SU-DHL-6 (cell line): Measurements from ENCODE around the gene WWC1.

Experiments
- H2AFZ ChIP-seq: fragments of 200-600 bp; sonication (generic); 2 replicates; pipeline ENCODE4 v1.6.1; 2014; ENCODE audit warnings: low read depth, mild to moderate bottlenecking, moderate library complexity, mixed read lengths, antibody characterized with exemption, low read length; ENCODE audit not compliant: severe bottlenecking
- H3F3A ChIP-seq: fragments of 200-600 bp; shearing (Covaris generic); 2 replicates; pipeline ENCODE4 v1.6.0; 2016; ENCODE audit warnings: antibody characterized with exemption, mild to moderate bottlenecking; ENCODE audit not compliant: insufficient read depth
- H3K27ac ChIP-seq: fragments of 200-600 bp; sonication (generic); 2 replicates; pipeline ENCODE4 v1.5.1; 2016; ENCODE audit warnings: low read depth, mild to moderate bottlenecking, low read length, moderate library complexity, mixed read lengths
- H3K27me3 ChIP-seq: fragments of 200-600 bp; sonication (generic), shearing (Covaris generic); 2 replicates; pipeline ENCODE4 v1.6.0; 2014; ENCODE audit warnings: mild to moderate bottlenecking, low read length
- H3K36me3 ChIP-seq: fragments of 200-600 bp; sonication (generic); 2 replicates; pipeline ENCODE4 v1.6.1; 2014; ENCODE audit warnings: mild to moderate bottlenecking, low read length, mixed read lengths
- H3K4me2 ChIP-seq: fragments of 300-600, 200-600 bp; shearing (Covaris generic), sonication (generic); 2 replicates; pipeline ENCODE4 v1.6.0; 2014; ENCODE audit warnings: low read length, low read depth, mild to moderate bottlenecking; ENCODE audit not compliant: poor library complexity, severe bottlenecking
- H3K4me3 ChIP-seq: fragments of 200-600 bp; sonication (generic); 2 replicates; pipeline ENCODE4 v1.5.1; 2014; ENCODE audit warnings: antibody characterized with exemption, low read length, mild to moderate bottlenecking, mixed read lengths; ENCODE audit not compliant: insufficient read depth, poor library complexity, severe bottlenecking
- H3K79me2 ChIP-seq: fragments of 200-600 bp; sonication (generic); 2 replicates; pipeline ENCODE4 v1.6.1; 2014; ENCODE audit warnings: mild to moderate bottlenecking, low read length, moderate library complexity; ENCODE audit not compliant: insufficient read depth
- H3K9ac ChIP-seq: fragments of 200-600 bp; sonication (generic); 2 replicates; pipeline ENCODE4 v1.7.0; 2014; ENCODE audit warnings: mild to moderate bottlenecking, low read length
- H3K9me2 ChIP-seq: fragments of 200-600 bp; sonication (generic); replicated peaks from 2 replicates; pipeline ENCODE4 v1.6.1; 2014; ENCODE audit warnings: low read length; ENCODE audit not compliant: insufficient read depth
- H3K9me3 ChIP-seq: fragments of 200-600 bp; sonication (generic); 2 replicates; pipeline ENCODE4 v1.6.1; 2014; ENCODE audit warnings: low read length, mixed read lengths; ENCODE audit not compliant: insufficient read depth
- H4K20me1 ChIP-seq: fragments of 200-600 bp; sonication (generic); 2 replicates; pipeline ENCODE4 v1.6.1; 2014; ENCODE audit warnings: low read depth, mild to moderate bottlenecking, antibody characterized with exemption, low read length, moderate library complexity, mixed read lengths
- EZH2phosphoT487 ChIP-seq: fragments of 200-600 bp; sonication (generic), shearing (Covaris generic); conservative IDR thresholded peaks from 2 replicates; pipeline ENCODE4 v1.6.1; 2018; ENCODE audit warnings: mild to moderate bottlenecking, antibody characterized with exemption, low read length, moderate library complexity, mixed read lengths
- TF ChIP-seq, protein P1 (sequence below): fragments of 200-600 bp; sonication (generic); IDR thresholded peaks from one replicate; pipeline ENCODE4 v1.5.1; 2017; ENCODE audit warnings: antibody characterized with exemption, mild to moderate bottlenecking, low read length, moderate library complexity; ENCODE audit not compliant: insufficient read depth, poor library complexity, severe bottlenecking

Gene WWC1

DNA sequence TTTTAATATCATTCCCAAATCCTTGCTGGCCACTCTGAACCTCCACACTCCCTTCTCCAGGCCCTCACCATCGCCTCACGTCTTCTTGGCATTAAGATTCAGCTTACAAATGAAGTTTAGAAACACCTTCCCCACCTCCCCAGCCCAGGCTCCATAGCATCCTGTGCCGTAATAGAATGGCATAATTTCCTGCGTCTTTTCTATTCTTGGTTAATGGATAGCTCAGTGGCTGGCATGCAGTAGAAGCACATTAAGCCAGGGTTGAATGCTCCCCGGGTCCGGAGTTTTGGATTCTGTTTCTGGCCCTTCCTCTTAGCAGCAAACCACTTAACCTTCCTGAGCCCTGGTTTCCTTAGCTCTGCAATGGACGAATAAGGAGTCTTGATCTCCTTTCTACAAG lies 13.8 kb downstream of the WWC1 start:
- no peaks in the 10 kb centered on the region for H3K9me3 ChIP-seq
- H4K20me1 ChIP-seq: no peaks in the 10 kb centered on the region
- H3K27ac ChIP-seq: no peak overlapping the region
- no peak overlapping the region for H3K4me3 ChIP-seq
- H3F3A ChIP-seq: no peaks in the 10 kb centered on the region
- TF ChIP-seq, protein P1, sequence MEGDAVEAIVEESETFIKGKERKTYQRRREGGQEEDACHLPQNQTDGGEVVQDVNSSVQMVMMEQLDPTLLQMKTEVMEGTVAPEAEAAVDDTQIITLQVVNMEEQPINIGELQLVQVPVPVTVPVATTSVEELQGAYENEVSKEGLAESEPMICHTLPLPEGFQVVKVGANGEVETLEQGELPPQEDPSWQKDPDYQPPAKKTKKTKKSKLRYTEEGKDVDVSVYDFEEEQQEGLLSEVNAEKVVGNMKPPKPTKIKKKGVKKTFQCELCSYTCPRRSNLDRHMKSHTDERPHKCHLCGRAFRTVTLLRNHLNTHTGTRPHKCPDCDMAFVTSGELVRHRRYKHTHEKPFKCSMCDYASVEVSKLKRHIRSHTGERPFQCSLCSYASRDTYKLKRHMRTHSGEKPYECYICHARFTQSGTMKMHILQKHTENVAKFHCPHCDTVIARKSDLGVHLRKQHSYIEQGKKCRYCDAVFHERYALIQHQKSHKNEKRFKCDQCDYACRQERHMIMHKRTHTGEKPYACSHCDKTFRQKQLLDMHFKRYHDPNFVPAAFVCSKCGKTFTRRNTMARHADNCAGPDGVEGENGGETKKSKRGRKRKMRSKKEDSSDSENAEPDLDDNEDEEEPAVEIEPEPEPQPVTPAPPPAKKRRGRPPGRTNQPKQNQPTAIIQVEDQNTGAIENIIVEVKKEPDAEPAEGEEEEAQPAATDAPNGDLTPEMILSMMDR: no peak
- no peak for TF ChIP-seq EZH2phosphoT487
- H3K4me2 ChIP-seq: no peak overlapping the region
- H3K9me2 ChIP-seq: no peaks in the 10 kb centered on the region
- H3K9ac ChIP-seq: no peak overlapping the region
- no peaks in the 10 kb centered on the region for H3K79me2 ChIP-seq
- H2AFZ ChIP-seq: no peak overlapping the region
- H3K36me3 ChIP-seq: no peaks in the 10 kb centered on the region
- H3K27me3 ChIP-seq: no peaks in the 10 kb centered on the region

DNA sequence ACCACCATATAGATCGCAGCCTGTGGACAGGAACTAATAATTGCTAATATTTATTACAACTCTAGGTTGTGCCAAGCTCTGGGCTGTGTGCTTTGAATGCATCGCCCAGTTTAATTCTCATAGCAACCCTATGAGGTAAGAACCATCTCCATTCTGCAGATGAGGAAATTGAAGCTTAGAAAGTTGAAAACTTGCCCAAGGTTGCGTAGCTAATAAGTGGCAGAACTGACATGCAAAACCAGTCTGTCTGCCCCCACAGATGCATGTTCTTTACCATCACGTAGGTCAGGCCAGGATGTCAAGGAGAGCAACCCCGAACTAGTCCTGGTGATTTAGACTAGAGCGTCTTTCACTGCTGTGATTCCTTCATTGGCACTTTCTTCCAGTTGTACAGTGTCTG lies 15.6 kb downstream of the WWC1 start:
- Histone ChIP-seq H3K9ac (no peak overlapping the region), H3K9me2 (no peaks in the 10 kb centered on the region), H3K36me3 (no peaks in the 10 kb centered on the region), H2AFZ (no peak overlapping the region), H3F3A (no peaks in the 10 kb centered on the region), H3K27ac (no peak overlapping the region), H3K27me3 (no peaks in the 10 kb centered on the region), H4K20me1 (no peaks in the 10 kb centered on the region), H3K9me3 (no peaks in the 10 kb centered on the region), H3K4me3 (no peak overlapping the region), H3K79me2 (no peaks in the 10 kb centered on the region), H3K4me2 (no peak overlapping the region)
- TF ChIP-seq, protein P1: no peak
- TF ChIP-seq EZH2phosphoT487: no peak

DNA sequence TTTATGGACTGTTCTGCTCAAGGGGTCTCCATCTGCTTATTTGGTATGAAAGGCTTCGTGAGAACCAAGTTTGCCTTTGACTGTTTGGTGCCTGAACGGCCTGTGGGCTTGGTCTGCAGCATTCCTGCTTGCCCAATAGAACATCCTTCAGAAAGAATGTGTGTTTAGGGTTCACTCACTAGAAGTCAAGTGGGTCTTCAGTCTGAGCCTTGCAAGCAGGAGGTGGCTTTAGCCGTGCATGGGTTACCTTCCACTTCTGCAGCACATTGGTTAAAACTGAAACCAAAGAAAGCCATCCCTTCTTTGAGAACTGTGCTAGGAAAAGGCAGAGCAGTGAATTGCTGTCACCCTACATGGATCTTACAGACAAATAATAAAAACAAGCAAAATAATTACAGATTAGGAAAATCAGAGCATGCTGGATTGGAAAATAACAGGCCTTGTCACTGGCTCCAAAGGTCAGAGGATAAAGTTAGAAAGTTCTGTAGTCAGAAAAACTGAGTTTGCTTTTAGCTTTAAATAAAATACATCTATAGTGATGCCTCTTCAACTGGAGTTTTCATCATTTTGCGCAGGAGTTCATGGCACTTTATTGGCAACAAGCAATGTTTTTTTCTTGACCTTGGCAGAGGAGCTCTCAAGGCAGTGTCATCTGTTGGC lies 16.6 kb downstream of the WWC1 start:
- Histone ChIP-seq H3K27me3 (no peaks in the 10 kb centered on the region), H3K4me2 (no peak overlapping the region), H3K36me3 (no peaks in the 10 kb centered on the region), H3K9me3 (no peaks in the 10 kb centered on the region), H3K79me2 (no peaks in the 10 kb centered on the region), H2AFZ (no peak overlapping the region), H3K9ac (no peak overlapping the region), H3F3A (no peaks in the 10 kb centered on the region), H3K27ac (no peak overlapping the region), H3K9me2 (no peaks in the 10 kb centered on the region), H3K4me3 (no peak overlapping the region), H4K20me1 (no peaks in the 10 kb centered on the region)
- TF ChIP-seq, protein P1: no peak
- no peak for TF ChIP-seq EZH2phosphoT487
